Measurements from ENCODE around the gene LRCH4.

The LRCH4 gene

GRCh38 chr7:100582041-100582579, 3.8 kb downstream of the LRCH4 start:
- ATAC-seq = no peak

DNA sequence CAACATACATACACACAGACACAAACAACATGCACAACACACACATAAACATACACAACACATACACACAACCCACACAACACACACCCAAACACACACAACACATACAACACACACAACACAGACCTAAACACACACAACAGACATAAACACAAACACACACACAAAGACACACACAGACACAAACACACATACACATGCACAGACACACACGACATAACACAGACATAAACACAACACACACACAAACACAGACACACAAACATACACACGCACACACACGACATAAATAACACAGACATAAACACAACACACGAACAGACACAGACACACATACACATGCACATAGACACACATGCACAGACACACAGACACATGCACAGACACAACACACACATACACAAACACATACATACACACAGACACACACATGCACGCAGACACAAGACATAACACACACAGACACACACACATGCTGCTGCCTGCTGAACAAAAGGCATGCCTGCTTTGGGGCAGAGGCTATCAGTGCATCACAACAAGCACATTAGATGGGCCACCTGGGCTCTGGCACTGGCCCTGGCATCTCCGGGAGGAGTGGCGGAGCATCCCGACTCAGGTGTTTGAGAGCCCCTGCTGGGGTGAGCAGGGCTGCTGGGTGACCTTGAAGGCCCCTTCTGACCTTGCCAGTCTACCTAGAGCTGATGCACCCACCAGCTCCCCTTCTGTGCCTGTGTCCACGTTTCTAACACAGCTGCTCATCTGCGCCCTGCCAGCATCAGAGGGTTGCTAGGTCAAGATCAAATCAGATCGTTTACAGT, 5.3 kb downstream of the LRCH4 start:
- ATAC-seq = no peak

More at GRCh38 chr7:100582041-100582579, 3.8 kb downstream of the LRCH4 start:
- no peak for DNase-seq

DNA sequence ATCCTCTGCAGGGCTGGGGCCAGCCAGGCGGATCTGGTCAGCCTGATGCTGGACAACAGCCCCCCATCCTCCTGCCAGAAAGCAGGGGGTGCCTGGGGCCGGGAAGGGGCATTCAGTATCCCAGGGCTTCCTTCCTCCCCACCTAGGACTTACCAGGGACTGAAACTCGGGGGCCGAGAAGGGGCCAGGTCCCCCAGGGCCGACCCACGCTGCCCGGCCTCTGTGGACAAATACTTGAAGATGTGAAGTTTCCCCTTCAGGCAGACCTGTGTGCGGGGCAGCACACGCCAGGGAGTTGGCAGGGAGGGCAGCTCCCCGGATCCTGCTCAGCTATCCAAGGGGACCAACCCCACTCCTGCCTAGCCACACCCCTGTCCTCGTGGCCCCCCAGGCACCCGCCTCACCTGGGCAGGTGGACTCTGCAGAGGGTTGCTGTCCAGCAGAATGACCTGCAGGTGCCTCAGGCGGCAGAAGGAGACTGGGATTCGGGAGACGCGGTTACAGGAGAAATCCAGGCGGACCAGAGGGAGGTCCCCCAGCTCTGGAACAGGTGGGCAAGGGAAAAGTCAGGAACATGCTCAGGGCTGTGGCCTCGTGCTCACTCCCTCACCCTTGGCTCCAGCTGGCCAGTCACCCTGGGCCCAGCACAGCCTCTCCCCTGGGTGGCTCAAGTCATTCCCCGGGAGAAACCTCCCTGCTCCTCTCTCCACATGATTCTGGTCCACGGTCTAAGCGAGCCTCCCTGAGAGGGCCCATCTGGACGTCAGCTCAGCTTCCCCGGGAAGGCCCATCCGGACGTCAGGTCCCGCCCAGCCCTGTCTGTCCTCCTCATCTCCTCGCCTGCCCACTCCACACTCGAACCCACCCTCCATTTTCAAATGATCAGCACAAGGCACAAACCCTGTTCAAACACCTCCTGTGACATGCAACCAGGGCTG, 7.4 kb downstream of the LRCH4 start:
- no peak for ATAC-seq
- no peak for DNase-seq

More for the DNA sequence above, 5.3 kb downstream of the LRCH4 start:
- no peak for DNase-seq

DNA sequence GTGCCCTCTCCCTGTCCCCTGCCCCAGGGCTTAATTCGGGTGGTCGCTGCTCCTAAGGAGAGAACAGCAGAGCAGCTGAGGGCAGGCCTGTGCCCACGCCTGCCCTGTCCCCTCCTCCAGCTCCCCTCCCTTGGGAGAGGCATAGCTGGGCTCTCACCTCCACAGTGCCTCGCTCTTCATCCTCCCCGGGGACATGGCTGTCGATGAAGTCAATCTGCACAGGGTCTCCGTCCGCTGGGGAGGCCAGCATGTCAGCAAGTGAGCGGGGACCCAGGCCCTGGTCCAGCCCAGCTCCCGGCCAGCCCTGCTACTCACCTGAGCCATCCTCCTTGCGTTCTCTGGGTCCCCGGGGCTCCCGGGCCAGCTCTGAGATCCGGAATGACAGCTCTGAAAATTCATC, 8.4 kb downstream of the LRCH4 start:
- DNase-seq (no peak), ATAC-seq (no peak)

DNA sequence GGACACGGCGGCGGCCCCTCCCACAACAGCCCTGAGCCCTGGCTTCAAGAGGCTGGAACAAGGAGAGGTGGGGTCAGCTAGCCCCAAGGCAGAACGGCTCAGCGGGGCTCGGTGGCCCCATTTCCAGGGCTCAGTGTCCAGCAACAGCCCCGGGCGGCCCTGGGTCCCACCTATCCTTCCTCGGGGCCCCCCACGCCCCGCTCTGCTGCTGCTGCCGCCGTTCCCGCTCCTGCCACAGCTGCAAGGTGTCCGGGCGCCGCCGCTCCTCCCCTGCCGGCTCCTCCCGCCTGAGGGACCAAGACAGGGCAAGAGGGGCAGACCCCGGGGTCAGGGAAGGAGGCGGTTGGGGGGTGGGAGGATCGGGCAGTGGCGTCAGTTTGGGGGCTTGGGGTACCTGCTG, 8.8 kb downstream of the LRCH4 start:
- ATAC-seq (no peak), DNase-seq (no peak)

GRCh38 chr7:100576384-100576993, 9.4 kb downstream of the LRCH4 start:
- DNase-seq (no peak), ATAC-seq (no peak)

DNA sequence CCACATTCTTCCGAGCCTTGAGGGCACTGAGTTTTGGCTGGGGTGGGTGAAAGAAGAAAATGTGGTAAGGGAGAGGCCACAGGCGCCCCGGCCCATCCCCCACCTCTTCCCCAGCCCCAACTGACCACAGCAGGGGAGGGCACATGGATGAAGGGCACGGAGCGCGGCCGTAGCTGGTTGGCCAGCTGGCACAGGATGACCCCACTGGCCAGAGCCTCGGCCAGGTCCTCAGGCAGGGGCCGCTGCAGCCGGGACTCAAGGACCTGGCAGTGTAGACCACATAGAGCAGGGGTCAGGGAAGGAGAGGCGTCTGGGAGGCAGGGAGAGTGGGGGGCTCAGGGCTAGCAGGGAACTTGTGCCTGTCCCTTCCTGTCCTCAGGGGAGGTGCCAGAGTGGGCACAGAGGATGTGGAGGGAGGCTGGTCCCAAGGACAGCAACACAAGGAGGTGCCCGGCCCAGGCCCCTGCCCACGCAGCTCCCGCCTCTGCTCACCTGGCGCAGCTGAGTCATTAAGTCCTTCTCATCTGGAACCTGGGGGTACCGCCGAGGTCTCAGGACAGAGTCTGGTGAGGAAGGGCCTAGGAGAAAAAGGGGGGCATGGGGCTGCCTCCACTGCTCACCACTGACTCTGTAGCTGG, 10.1 kb downstream of the LRCH4 start:
- no peak for DNase-seq
- no peak for ATAC-seq

- DNase-seq (no peak), ATAC-seq (no peak)
Measured at GRCh38 chr7:100575206-100575631, 10.7 kb downstream of the LRCH4 start.

- no peak for DNase-seq
- ATAC-seq = no peak
Measured at GRCh38 chr7:100574362-100575205, 11.3 kb downstream of the LRCH4 start.

GRCh38 chr7:100573691-100574361, 12.1 kb downstream of the LRCH4 start, which contains the start of gene SAP25:
SAP25 (minus strand) TSS chr7:100573900; CDS start chr7:100573742, 158 bp downstream.
- ATAC-seq (no peak), DNase-seq (no peak)

GRCh38 chr7:100572949-100573675, 12.8 kb downstream of the LRCH4 start:
- no peak for ATAC-seq
- DNase-seq = no peak

GRCh38 chr7:100572281-100572948, 13.5 kb downstream of the LRCH4 start:
- ATAC-seq (no peak), DNase-seq (no peak)

- ATAC-seq (no peak), DNase-seq (no peak)
Measured at GRCh38 chr7:100571829-100572116, 14.2 kb downstream of the LRCH4 start.

DNA sequence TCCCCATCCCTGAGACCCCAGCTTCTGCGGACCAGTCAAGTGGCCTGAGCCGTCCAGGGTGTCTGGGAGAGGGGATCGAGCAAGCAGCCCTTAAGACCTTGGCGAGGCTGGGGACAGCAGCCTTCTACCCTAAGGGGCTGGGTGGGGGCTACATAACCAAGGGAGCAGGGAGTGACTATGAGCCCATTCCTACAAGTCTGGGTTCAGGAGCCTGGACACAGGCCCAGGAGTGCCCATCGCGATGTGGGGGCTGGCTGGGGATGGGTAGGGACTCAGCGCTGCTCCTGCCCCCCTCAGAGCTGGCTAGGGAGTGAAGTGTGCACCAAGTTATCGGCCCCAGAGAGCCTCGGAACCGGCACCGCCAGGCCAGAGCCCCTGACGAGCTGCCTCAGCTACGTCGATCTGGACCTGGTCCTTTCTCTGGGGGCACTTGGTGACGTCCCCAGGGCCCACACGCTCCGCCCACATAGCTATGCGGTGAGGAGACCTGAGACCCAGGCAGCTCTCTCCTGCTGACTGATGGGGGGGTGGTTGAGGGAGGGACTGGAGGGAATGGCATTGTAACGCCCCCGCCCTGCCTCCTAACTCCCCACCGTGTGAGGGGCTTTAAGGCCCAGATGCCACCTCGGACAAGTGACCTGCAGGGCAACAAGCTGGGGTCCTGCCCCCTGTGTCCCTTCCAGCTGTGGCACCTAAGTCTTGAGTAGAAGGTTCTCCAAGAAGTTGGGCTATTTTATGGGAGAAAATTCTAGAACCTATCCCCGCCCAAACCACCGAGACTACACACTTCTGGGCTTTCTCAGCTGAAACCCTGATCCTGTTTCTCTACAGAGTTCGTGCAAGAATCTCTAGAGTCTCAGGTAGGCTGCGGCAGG, 14.7 kb downstream of the LRCH4 start:
- no peak for ATAC-seq

DNA sequence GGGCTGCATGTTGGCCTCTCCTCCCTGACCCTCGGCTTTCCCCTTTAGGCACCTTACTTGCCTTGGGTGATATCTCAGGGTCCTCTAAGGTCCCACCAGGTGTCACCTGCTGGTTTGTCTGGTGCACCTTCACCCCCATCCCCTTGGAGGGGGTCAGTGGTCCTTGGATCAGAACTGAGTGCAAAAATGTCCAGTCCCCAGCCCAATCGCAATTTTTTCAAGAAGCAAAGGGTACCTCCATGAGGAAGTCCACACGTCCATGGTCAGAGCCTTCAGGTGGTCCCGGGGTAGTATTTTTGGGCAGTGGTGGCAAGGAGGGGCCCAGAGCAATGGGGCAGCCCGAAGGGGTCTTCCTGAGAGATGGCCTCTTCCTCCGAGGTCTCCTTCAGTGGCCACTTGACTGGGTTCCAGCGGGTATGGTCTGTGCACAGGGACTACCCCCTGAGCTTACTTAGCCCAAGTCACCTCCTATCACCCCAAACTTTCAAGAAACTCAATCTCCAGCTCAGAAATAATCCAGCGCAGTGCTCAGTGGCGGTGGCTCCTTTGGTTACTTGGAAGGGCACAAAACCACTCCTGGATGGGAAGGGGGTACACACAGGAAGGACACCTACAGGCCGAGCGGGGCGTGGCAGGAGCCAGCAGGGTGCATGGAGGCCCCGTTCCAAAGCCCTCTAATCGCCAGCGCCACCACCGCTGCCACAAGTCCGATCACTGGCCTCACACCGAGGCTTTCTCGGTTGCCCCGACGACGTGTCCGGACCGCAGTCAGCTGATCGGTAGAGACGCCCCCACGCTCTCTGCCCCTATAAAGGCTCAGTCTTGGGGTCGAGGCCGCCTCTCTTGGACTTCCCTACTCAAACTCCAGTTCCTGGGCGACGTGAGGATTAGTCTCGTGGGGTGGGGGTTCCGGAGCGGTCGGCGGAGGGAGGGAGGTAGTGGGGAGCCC, 16.8 kb downstream of the LRCH4 start:
- ATAC-seq (peak; percentile 41), DNase-seq (peak; percentile 69)

More for the DNA sequence above, 14.7 kb downstream of the LRCH4 start:
- no peak for DNase-seq

DNA sequence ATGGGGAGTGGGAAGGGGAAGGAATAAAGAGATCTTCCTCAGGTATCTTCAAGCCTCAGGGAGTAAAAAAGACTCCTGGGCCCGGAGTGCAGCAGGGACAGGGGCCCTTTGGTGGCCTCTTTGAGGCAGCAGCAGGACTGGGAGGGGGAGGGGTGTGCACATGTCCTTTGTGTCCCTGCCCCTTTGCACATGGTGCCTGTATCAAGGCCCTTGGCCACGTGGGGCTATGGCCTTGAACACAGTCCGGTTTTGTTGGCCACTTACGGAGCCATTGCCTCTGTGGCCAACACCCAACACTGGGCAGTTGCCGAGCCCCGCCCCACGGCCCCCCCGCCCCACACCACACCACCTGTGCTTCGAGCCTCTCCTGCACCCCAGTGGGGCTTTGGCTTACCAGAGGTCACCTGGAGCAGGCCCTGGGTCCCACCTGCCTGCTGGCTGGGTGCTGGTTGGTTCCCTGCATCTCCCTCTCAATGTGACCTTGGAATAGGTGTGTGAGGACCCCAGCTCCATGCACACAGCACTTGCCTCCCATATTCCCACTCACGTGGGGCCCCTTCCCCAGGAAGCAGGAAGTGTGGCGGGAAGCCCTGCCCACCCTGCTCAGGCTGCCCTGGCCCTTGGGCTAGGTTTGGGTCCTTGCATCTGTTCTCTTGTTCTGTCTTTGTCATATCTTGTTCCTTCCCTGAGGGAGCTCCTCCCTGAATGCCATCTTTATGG, 17.6 kb downstream of the LRCH4 start:
- ATAC-seq (no peak), DNase-seq (no peak)

All from stimulated activated naive CD8-positive, alpha-beta T cell treated with anti-CD3 and anti-CD28 coated beads, Interleukin-15, Interleukin-2, amounts not matched to agents 100 U/mL and 50 U/mL, for 24 hours (primary cell).